D721Med (cell line): ENCODE results near the gene ZNF776.

Experiments
- DNase-seq: peaks from one replicate; pipeline ENCODE4 v3.0.0; 2011; ENCODE audit warnings: low spot score; ENCODE audit not compliant: insufficient read length
- FAIRE-seq: peaks from 2 replicates; lab custom pipeline; 2011; peaks lifted over from hg19 to GRCh38; lab: Jason Lieb, UNC
- CTCF ChIP-seq: IDR thresholded peaks from 2 replicates; pipeline ENCODE4 v1.5.1; 2012; ENCODE audit warnings: mild to moderate bottlenecking, control low read depth; ENCODE audit not compliant: insufficient read depth; ENCODE audit errors: missing control alignments

Gene ZNF776

DNA sequence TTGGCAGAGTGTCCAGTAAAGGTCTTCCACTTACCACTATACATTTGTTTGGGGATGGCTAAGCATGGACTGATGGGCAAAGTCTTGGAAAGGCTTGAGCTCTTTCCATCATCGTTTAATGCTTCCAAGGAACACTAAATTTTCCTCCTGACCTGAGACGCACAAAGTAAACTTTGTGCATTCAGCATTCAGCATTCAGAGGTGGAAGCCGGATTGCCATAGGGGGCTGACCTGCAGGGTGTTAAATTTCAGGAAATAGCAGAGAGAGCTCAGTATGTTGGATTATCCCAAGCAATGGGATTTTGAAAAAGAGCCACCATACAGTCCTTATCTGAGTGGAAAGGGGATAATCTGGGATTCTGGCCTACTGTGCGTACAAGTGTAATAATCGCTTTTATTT lies 54.1 kb downstream of the ZNF776 start:
- TF ChIP-seq CTCF = no peak
- FAIRE-seq = no peak
- DNase-seq = no peak

GRCh38 chr19:57802269-57802668 lies 55.7 kb downstream of the ZNF776 start:
- DNase-seq (no peak), FAIRE-seq (no peak)
- TF ChIP-seq CTCF = no peak

DNA sequence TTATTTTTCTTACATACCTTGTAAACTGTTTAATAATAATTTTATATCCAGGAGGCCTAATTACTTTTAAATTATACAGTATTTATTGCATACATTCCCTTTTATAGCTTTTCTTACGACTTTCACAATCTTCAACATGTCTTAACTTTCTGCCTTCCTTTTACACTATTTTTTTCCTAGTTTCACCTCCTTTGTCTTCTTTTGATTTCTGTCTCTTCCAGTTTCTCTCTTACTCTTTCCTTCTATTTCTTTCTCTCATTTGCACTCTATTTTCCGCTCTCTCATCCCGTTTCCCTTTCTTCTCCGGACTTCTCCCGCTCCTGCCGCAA lies 56.6 kb downstream of the ZNF776 start:
- TF ChIP-seq CTCF = no peak
- FAIRE-seq (no peak), DNase-seq (no peak)

- FAIRE-seq = no peak
- TF ChIP-seq CTCF = no peak
- no peak for DNase-seq
Measured at GRCh38 chr19:57803594-57804325, 57.1 kb downstream of the ZNF776 start.

- no peak for DNase-seq
- no peak for FAIRE-seq
- TF ChIP-seq CTCF = no peak
Measured at GRCh38 chr19:57807541-57807940, 60.9 kb downstream of the ZNF776 start.
